Bronchial epithelial cell (primary cell): ENCODE measurements around the gene FRG2C. TPM values are rescaled to one million over a fixed set of nuclear protein-coding genes. Genes with fewer than 3 reads are reported as not detected.
"Not testable (repeated sequence)": the region's sequence is repeated elsewhere in the genome, so short reads cannot be mapped to it uniquely, and the experiment has no call there.

ENCODE experiments used
- DNase-seq: peaks from one replicate; pipeline ENCODE4 v3.0.0-alpha.2; 2010; ENCODE audit warnings: low read depth
- FAIRE-seq: peaks from 2 replicates; lab custom pipeline; 2011; peaks lifted over from hg19 to GRCh38; lab: Jason Lieb, UNC
- H3K27me3 ChIP-seq: 2 replicates; pipeline ENCODE4 v1.5.1; 2011; ENCODE audit warnings: low read length; ENCODE audit not compliant: control insufficient read depth, insufficient read depth
- H3K36me3 ChIP-seq: 2 replicates; pipeline ENCODE4 v1.5.1; 2011; ENCODE audit warnings: low read length; ENCODE audit not compliant: control insufficient read depth, insufficient read depth
- H3K4me3 ChIP-seq: 2 replicates; pipeline ENCODE4 v1.5.1; 2011; ENCODE audit warnings: mild to moderate bottlenecking, low read depth, low read length, control low read depth
- total RNA-seq: library from RNA; depleted of rRNA; stranded (reverse); fragments of >200 nt; gene quantifications from 2 replicates; pipeline ENCODE4 v1.2.1, GENCODE V29; 2014
- TF ChIP-seq, protein P1 (sequence below): IDR thresholded peaks from 2 replicates; pipeline ENCODE4 v1.5.1; 2011; ENCODE audit warnings: mild to moderate bottlenecking, moderate library complexity, low read length, control low read depth, inconsistent platforms; ENCODE audit not compliant: insufficient read depth, severe bottlenecking

Gene FRG2C
- total RNA-seq, 1 donor from 2014 or later: not detected

DNA sequence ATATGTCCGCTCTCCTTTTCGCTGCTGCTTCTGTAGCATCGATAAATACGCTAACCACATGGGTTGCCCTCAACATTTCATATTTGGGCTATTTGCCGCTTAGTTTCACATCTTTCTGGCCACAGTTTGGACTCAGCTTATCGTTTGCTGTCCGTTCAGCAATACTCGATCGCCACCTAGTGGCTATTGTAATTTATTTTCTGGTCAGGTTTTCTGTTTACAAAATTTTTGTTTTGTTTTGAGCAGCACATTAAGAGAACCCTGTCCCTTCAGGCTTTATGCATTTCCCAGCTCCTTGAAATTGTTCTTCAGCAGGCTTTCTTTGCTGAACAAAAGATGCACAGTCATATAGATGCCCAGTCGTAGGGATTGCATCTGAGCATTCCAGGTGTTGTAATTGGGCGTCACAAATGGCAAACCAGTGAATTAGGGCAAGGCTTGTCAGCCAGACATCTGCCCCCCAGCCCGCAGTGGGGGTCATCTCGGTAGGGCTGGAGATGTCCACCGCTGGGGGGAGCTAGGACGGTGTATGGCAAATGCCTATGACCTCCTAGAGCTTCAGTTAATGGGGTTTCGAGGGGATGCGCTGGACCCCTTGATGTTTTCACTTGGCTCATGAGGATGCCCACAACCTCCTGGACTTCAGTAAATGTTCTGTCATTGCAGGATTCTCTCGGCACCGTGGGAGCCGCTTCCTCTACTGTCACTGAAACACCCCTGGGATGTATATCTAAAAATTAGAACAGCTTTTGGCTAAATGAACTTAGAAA is 20.9 kb upstream of the FRG2C start:
- H3K4me3 ChIP-seq, FAIRE-seq, H3K36me3 ChIP-seq, H3K27me3 ChIP-seq: not testable (repeated sequence)
- peak; percentile 33 for DNase-seq
- TF ChIP-seq, protein P1, sequence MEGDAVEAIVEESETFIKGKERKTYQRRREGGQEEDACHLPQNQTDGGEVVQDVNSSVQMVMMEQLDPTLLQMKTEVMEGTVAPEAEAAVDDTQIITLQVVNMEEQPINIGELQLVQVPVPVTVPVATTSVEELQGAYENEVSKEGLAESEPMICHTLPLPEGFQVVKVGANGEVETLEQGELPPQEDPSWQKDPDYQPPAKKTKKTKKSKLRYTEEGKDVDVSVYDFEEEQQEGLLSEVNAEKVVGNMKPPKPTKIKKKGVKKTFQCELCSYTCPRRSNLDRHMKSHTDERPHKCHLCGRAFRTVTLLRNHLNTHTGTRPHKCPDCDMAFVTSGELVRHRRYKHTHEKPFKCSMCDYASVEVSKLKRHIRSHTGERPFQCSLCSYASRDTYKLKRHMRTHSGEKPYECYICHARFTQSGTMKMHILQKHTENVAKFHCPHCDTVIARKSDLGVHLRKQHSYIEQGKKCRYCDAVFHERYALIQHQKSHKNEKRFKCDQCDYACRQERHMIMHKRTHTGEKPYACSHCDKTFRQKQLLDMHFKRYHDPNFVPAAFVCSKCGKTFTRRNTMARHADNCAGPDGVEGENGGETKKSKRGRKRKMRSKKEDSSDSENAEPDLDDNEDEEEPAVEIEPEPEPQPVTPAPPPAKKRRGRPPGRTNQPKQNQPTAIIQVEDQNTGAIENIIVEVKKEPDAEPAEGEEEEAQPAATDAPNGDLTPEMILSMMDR: peak; percentile 24

DNA sequence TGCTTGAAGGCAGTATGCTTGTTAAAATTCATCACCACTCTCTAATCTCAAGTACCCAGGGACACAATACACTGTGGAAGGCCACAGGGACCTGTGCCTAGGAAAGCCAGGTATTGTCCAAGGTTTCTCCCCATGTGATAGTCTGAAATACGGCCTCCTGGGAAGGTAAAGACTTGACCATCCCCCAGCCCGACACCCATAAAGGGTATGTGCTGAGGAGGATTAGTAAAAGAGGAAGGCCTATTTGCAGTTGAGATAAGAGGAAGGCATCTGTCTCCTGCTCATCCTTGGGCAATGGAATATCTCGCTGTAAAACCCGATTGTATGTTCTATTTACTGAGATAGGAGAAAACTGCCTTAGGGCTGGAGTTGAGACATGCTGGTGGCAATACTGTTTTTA is 18.6 kb upstream of the FRG2C start:
- DNase-seq, H3K36me3 ChIP-seq, H3K27me3 ChIP-seq, FAIRE-seq, H3K4me3 ChIP-seq: not testable (repeated sequence)

DNA sequence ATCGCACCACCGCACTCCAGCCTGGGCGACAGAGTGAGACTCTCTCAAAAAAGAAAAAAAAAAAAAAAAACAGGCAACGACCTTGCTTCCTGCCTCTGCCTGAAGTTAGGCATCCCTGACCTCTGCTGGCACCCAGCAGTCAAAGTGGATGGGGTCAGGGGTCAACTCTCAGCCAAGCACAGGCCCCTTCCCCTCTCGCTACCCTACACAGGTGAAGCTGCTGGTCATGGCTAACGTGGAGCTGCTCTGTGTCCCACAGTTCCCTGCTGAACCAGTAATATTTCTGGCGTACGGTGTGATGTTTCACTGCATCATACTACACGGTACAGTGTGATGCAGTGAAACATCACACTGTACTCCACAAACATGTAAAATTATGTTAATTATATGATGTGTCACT is 13.9 kb upstream of the FRG2C start:
- H3K4me3 ChIP-seq: no peak overlapping the region
- H3K27me3 ChIP-seq: no peaks in the 10 kb centered on the region
- DNase-seq (no peak), FAIRE-seq (no peak)
- no peaks in the 10 kb centered on the region for H3K36me3 ChIP-seq
- TF ChIP-seq, protein P1: no peak

DNA sequence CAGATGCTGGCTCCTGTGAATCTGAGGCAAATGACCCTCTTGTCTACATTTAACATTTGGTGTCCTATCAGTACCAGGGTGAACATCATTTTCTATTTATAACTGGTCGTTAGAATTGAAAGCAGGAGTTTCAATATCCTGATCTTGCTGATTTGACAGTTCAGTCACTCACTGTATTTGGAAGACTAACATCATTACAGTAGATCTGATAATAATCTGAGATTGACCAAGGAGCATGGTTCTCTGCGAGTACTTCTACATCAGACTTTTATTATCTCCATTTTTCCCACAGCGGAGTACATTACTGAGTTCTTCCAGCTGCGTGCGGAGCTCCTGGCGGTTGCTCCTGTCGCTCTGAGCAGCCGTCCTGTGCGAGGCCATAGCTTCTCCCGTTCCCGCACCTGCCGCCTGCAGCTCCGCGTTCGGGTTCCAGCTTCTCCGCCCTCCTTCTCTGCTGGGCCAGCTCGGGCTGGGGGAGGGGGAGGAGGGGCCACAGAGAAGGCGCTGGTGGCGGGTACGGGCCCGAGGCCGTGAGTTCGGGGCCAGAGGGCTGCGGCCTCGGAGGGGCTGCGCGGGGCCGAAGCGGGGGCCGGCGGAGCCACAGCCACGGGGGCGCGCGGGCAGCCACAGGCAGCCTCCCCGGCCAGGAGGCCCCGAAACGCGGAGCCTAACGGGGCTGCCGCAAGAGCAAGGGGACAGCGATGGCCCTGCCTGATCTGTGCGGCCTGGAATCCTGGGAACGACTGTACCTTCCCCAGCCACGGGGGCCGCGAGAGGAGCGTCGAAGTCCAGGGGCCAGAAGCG is 8.8 kb upstream of the FRG2C start:
- DNase-seq, FAIRE-seq, H3K36me3 ChIP-seq, H3K27me3 ChIP-seq, H3K4me3 ChIP-seq: not testable (repeated sequence)

DNA sequence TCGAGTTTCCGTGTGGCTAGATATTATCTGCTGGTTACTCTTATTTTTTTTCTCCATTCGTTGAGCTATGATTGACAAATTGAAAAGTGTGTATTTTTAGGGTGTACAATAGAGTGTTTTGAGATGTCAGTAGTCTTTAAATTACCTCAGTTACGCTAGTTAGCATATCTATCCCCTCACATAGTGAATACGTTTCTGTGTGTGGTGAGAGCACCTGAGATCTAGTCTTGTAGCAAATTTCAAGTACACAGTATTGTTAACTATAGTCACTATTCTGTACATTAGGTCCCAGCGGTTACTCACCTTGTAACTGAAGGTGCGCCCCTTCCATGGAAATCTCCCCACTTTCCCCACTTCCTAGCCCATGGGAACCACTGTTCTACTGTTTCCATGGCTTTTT is 8.2 kb upstream of the FRG2C start:
- not testable (repeated sequence) for DNase-seq, FAIRE-seq, H3K4me3 ChIP-seq, H3K27me3 ChIP-seq, H3K36me3 ChIP-seq

DNA sequence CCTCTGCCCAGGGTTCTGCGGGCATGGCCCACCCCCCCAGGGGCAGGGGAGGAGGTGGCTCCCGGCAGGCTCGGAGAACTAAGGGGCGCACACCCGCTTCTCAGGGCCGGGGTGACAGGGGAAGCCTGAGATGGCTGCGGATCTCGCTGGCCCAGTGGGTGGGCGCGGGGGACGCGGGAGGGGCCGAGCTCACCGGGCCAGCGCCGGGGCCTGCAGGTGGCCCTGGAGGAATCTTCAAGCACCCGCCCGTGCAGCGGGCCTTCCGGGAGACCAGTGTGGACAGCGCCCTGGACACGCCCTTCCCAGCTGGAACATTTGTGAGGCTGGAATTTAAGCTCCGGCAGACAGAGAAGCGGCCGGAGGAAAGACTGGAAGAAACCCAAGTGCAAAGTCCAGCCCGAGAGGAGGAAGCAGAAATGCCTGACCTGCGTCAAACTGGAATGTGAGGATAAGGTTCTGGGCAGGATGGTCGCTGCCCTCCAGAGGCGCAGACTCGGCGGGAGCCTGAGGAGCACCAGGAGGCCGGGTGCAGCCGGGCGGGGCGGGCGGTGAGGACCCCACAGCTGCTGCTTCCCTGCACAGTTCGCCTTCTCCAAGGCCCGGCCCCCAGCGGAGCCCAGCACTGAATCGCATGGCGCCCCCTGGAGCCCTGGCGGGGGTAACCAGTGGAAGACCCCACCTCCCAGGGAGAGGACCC is 5.6 kb upstream of the FRG2C start:
- not testable (repeated sequence) for H3K36me3 ChIP-seq, FAIRE-seq, H3K27me3 ChIP-seq, DNase-seq
- peak overlapping the region; percentile 32 for H3K4me3 ChIP-seq

DNA sequence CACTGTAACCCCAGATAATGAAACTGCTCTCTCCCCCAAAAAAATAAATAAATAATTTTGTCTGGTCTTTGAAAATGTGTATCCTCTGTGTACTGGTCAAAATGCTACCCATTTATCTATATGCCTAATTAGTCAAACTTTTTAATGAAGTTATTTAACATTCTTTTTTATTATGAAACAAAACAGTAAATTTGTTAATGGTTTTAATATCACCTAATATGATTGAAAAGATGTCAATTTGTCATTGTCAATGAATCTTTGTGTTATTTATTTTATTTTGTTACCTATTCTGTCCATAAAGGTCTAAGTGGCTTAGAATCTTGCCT is 5.1 kb upstream of the FRG2C start:
- not testable (repeated sequence) for H3K36me3 ChIP-seq, H3K27me3 ChIP-seq, FAIRE-seq, DNase-seq
- H3K4me3 ChIP-seq: peak overlapping the region; percentile 32

DNA sequence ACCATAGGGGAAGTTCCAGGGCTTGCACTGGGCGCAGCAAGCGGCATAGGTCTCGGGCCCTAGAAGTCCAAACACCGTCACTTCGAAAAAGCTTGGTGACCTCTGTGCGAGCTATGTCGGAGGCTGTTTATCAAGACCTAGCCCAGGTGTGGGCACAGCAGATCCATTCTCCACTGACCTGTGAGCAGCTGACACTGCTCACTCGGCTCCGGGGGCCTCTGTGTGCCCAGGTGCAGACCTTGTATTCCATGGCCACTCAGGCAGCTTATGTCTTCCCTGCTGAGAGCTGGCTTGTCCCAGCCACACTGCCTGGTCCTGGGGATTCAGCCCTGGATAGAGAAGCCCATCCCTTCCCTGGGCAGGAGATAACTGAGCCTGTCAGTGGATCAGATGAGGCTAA is 1.5 kb downstream of the FRG2C start:
- not testable (repeated sequence) for DNase-seq, FAIRE-seq, H3K36me3 ChIP-seq, H3K4me3 ChIP-seq, H3K27me3 ChIP-seq

DNA sequence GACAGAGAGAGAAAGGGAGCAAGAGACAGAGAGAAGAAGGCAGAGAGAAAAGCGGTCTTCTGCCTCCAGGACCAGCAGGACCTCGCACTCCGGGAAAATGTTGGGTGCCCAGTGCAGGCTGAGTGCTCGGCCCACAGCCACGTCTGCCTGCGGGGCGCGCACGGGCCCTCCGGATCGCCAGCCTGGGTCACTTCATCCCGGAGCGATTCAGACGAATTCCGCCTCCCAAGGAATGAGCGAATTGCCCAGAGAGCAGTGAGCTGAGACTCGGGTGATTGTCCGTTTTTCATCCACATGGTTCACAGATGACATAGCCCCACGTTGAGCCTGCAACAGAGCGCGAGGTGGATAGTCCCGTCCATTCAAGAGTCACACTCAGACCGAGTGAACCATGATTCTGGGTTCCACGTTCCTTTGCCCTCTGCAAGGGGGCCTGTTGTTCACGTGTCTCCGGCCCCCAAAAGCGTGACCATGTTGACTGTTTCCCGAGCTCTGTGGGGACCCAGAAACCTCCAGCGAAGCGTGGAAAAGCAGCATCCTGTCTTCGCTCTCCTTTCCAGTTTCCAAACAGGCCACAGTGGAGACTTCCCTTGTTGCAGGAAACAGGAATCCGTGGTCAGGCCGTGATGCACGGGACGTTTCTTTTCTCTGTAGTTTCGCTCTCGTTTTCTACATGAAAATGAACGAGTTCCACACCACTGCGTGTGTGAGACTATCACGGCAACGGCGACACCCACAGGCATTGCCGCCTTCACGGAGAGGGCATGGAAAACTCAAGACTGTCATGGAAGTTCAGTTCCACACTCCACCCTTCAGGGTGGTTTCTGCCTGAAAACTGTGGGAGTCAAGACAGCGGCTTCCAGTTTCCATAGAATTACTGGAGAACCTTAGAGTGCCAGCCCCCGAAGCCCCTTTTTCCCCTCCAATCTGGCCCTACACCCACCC is 3.9 kb downstream of the FRG2C start:
- H3K36me3 ChIP-seq, H3K27me3 ChIP-seq, DNase-seq, FAIRE-seq, H3K4me3 ChIP-seq: not testable (repeated sequence)

DNA sequence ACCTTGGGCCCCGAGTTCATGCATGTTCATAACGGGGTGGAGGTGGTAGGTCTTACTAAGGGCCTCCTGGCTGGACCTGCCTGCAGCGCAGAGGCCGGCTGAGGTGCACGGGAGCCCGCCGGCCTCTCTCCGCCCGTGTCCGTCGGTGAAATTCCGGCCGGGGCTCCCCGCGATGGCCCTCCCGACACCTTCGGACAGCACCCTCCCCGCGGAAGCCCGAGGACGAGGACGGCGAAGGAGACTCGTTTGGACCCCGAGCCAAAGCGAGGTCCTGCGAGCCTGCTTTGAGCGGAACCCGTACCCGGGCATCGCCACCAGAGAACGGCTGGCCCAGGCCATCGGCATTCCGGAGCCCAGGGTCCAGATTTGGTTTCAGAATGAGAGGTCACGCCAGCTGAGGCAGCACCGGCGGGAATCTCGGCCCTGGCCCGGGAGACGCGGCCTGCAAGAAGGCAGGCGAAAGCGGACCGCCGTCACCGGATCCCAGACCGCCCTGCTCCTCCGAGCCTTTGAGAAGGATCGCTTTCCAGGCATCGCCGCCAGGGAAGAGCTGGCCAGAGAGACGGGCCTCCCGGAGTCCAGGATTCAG is 4.7 kb downstream of the FRG2C start:
- H3K4me3 ChIP-seq: peak overlapping the region; percentile 41
- not testable (repeated sequence) for H3K36me3 ChIP-seq, H3K27me3 ChIP-seq, DNase-seq
- FAIRE-seq: peak; percentile 100
